Measurements from ENCODE around the gene PKDREJ.

- no peak for TF ChIP-seq CTCF (IDR thresholded peaks at IDR 0.05)
- no peak for TF ChIP-seq POLR2A (IDR thresholded peaks at IDR 0.05)
- TF ChIP-seq POLR2AphosphoS5 (IDR thresholded peaks at IDR 0.05), result no peak
Measured at GRCh38 chr22:46247443-46247975, 15.6 kb downstream of the PKDREJ start.
